ENCODE data around the gene SLC39A6. TPM values are rescaled to one million over a fixed set of nuclear protein-coding genes. Genes with fewer than 3 reads are reported as not detected.

The SLC39A6 gene
- polyA plus RNA-seq, 1 of the 3 experiments (the other 2 are of a cell fraction): 67.4 TPM

DNA sequence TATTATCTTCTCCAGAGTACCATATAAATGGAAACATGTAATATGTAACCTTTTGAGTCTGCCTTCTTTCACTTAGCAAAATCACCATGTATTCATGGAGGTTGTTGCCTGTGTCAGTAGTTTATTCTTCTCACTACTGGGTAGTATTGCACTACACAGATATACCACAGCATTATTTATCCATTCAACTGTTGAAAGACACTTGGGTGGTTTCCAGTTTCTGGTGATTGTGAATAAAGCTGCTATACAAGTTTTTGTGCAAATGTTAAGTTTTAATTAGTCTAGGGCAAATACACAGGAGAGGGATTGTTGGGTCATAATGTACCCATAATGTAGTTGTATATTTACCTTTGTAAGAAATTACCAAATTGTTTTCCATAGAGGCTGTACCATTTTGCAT is 32.2 kb downstream of the SLC39A6 start:
- H3K36me3 ChIP-seq (replicated peaks in 1 of 2; ENCODE audit: control insufficient read depth in 1 of 2, insufficient read depth in 2 of 2, low read length in 1 of 2): no peaks in the 10 kb centered on the region
- POLR2A ChIA-PET: no interaction called here
- TF ChIP-seq RXRA (IDR thresholded peaks at IDR 0.05; ENCODE audit: borderline replicate concordance, low read depth) (no peak), FOXJ3 (CRISPR knock-in tag; IDR thresholded peaks at IDR 0.05) (no peak), FOSL2 (IDR thresholded peaks at IDR 0.05; ENCODE audit: borderline replicate concordance, low read depth) (no peak), ELF1 (IDR thresholded peaks at IDR 0.05) (no peak), RFX5 (IDR thresholded peaks at IDR 0.05; ENCODE audit: low read length) (no peak), MEF2A (IDR thresholded peaks at IDR 0.05; ENCODE audit: borderline replicate concordance, low read depth) (no peak), JUND (IDR thresholded peaks at IDR 0.05) (no peak), TAF1 (IDR thresholded peaks at IDR 0.05; ENCODE audit: borderline replicate concordance, low read depth, low read length) (no peak), TEAD4 (IDR thresholded peaks at IDR 0.05; ENCODE audit: borderline replicate concordance, insufficient read depth) (no peak)
- TF ChIP-seq, protein P1, sequence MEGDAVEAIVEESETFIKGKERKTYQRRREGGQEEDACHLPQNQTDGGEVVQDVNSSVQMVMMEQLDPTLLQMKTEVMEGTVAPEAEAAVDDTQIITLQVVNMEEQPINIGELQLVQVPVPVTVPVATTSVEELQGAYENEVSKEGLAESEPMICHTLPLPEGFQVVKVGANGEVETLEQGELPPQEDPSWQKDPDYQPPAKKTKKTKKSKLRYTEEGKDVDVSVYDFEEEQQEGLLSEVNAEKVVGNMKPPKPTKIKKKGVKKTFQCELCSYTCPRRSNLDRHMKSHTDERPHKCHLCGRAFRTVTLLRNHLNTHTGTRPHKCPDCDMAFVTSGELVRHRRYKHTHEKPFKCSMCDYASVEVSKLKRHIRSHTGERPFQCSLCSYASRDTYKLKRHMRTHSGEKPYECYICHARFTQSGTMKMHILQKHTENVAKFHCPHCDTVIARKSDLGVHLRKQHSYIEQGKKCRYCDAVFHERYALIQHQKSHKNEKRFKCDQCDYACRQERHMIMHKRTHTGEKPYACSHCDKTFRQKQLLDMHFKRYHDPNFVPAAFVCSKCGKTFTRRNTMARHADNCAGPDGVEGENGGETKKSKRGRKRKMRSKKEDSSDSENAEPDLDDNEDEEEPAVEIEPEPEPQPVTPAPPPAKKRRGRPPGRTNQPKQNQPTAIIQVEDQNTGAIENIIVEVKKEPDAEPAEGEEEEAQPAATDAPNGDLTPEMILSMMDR (IDR thresholded peaks at IDR 0.05): no peak
- TF ChIP-seq, protein P2, sequence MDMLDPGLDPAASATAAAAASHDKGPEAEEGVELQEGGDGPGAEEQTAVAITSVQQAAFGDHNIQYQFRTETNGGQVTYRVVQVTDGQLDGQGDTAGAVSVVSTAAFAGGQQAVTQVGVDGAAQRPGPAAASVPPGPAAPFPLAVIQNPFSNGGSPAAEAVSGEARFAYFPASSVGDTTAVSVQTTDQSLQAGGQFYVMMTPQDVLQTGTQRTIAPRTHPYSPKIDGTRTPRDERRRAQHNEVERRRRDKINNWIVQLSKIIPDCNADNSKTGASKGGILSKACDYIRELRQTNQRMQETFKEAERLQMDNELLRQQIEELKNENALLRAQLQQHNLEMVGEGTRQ (IDR thresholded peaks at IDR 0.05; ENCODE audit: borderline replicate concordance, low read depth, low read length): no peak
- TF ChIP-seq, protein P3, sequence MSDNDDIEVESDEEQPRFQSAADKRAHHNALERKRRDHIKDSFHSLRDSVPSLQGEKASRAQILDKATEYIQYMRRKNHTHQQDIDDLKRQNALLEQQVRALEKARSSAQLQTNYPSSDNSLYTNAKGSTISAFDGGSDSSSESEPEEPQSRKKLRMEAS (IDR thresholded peaks at IDR 0.05; ENCODE audit: low read depth): no peak
- TF ChIP-seq, protein P4, sequence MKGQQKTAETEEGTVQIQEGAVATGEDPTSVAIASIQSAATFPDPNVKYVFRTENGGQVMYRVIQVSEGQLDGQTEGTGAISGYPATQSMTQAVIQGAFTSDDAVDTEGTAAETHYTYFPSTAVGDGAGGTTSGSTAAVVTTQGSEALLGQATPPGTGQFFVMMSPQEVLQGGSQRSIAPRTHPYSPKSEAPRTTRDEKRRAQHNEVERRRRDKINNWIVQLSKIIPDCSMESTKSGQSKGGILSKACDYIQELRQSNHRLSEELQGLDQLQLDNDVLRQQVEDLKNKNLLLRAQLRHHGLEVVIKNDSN (IDR thresholded peaks at IDR 0.05; ENCODE audit: borderline replicate concordance, low read depth): no peak
- TF ChIP-seq, protein P5, sequence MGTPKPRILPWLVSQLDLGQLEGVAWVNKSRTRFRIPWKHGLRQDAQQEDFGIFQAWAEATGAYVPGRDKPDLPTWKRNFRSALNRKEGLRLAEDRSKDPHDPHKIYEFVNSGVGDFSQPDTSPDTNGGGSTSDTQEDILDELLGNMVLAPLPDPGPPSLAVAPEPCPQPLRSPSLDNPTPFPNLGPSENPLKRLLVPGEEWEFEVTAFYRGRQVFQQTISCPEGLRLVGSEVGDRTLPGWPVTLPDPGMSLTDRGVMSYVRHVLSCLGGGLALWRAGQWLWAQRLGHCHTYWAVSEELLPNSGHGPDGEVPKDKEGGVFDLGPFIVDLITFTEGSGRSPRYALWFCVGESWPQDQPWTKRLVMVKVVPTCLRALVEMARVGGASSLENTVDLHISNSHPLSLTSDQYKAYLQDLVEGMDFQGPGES (IDR thresholded peaks at IDR 0.05; ENCODE audit: low read depth, low read length): no peak
- TF ChIP-seq, protein P6, sequence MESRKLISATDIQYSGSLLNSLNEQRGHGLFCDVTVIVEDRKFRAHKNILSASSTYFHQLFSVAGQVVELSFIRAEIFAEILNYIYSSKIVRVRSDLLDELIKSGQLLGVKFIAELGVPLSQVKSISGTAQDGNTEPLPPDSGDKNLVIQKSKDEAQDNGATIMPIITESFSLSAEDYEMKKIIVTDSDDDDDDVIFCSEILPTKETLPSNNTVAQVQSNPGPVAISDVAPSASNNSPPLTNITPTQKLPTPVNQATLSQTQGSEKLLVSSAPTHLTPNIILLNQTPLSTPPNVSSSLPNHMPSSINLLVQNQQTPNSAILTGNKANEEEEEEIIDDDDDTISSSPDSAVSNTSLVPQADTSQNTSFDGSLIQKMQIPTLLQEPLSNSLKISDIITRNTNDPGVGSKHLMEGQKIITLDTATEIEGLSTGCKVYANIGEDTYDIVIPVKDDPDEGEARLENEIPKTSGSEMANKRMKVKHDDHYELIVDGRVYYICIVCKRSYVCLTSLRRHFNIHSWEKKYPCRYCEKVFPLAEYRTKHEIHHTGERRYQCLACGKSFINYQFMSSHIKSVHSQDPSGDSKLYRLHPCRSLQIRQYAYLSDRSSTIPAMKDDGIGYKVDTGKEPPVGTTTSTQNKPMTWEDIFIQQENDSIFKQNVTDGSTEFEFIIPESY (IDR thresholded peaks at IDR 0.05; ENCODE audit: borderline replicate concordance, low read depth): no peak
- H3K4me1 ChIP-seq (ENCODE audit: control insufficient read depth in 1 of 2, insufficient read depth in 2 of 2, low read depth in 1 of 2, low read length in 1 of 2): no peaks in the 10 kb centered on the region
- no peak overlapping the region for H3K4me3 ChIP-seq (ENCODE audit: low read depth in 2 of 2, low read length in 1 of 2)
- H3K27me3 ChIP-seq (ENCODE audit: insufficient read depth): no peaks in the 10 kb centered on the region
- H2AFZ ChIP-seq (ENCODE audit: low read depth): no peak overlapping the region
- no peaks in the 10 kb centered on the region for H3K9me3 ChIP-seq
- no peaks in the 10 kb centered on the region for H3K79me2 ChIP-seq (ENCODE audit: insufficient read depth)
- H3K9me2 ChIP-seq: no peaks in the 10 kb centered on the region
- no peaks in the 10 kb centered on the region for H3F3A ChIP-seq (replicated peaks; ENCODE audit: insufficient read depth)
- no peak overlapping the region for H3K4me2 ChIP-seq
- no peak overlapping the region for H3K9ac ChIP-seq
- CTCF ChIA-PET: interaction anchor here (0.6 to 7.7 kb wide), 4 partner anchors 9 to 188 kb away, joined by 3 to 136 read pairs (median 8); no protein-coding TSS in a partner anchor
- H3K27ac ChIP-seq (ENCODE audit: low read depth in 2 of 2, low read length in 1 of 2): no peak overlapping the region
- no peaks in the 10 kb centered on the region for H4K20me1 ChIP-seq (ENCODE audit: insufficient read depth)
- no peak for DNase-seq

Measured in SK-N-SH (cell line).